Endothelial cell (in vitro differentiated cells): ENCODE data around the gene EPS8. TPM values are rescaled to one million over a fixed set of nuclear protein-coding genes. Genes with fewer than 3 reads are reported as not detected.

Source experiments
- DNase-seq: peaks from one replicate; pipeline ENCODE4 v3.0.0; 2021; ENCODE audit warnings: low spot score
- H3K27ac Mint-ChIP-seq: one replicate; pipeline ENCODE4 v1.8.0; 2021; ENCODE audit warnings: mixed read lengths, inconsistent platforms; ENCODE audit not compliant: unreplicated experiment
- H3K27me3 Mint-ChIP-seq: one replicate; pipeline ENCODE4 v1.8.0; 2021; ENCODE audit warnings: mild to moderate bottlenecking, moderate library complexity, mixed read lengths, inconsistent platforms; ENCODE audit not compliant: unreplicated experiment
- H3K36me3 Mint-ChIP-seq: one replicate; pipeline ENCODE4 v1.8.0; 2021; ENCODE audit warnings: mild to moderate bottlenecking, low read depth, mixed read lengths, inconsistent platforms; ENCODE audit not compliant: unreplicated experiment
- H3K4me1 Mint-ChIP-seq: one replicate; pipeline ENCODE4 v1.8.0; 2021; ENCODE audit warnings: mild to moderate bottlenecking, mixed read lengths, inconsistent platforms; ENCODE audit not compliant: unreplicated experiment
- H3K4me3 Mint-ChIP-seq: one replicate; pipeline ENCODE4 v1.8.0; 2021; ENCODE audit warnings: mild to moderate bottlenecking, mixed read lengths, inconsistent platforms; ENCODE audit not compliant: unreplicated experiment
- H3K9me3 Mint-ChIP-seq: one replicate; pipeline ENCODE4 v1.8.0; 2021; ENCODE audit warnings: mixed read lengths, inconsistent platforms; ENCODE audit not compliant: unreplicated experiment
- total RNA-seq: library from RNA; stranded (reverse); fragmentation: NEBNext Ultra II Directional; extraction: Animal tissue kit (Norgen Biotek cat#: 25700); gene quantifications from one replicate; pipeline ENCODE4 v1.2.1, GENCODE V29; 2021; ENCODE audit not compliant: unreplicated experiment
- TF ChIP-seq, protein P1 (sequence below): fragments of 200-600 bp; sonication (generic); IDR thresholded peaks from one replicate; pipeline ENCODE4 v1.5.0; 2021; ENCODE audit warnings: antibody characterized with exemption; ENCODE audit not compliant: unreplicated experiment

The EPS8 gene
- total RNA-seq, 1 donor from 2014 or later: 2.7 TPM

GRCh38 chr12:15712160-15712559, 77.0 kb downstream of the EPS8 start:
- Mint-ChIP-seq H3K36me3 (no peaks in the 10 kb centered on the region), H3K4me3 (no peak overlapping the region), H3K9me3 (no peaks in the 10 kb centered on the region), H3K4me1 (peaks cover 4% of the 10 kb centered on the region), H3K27me3 (no peaks in the 10 kb centered on the region), H3K27ac (no peak overlapping the region)
- TF ChIP-seq, protein P1, sequence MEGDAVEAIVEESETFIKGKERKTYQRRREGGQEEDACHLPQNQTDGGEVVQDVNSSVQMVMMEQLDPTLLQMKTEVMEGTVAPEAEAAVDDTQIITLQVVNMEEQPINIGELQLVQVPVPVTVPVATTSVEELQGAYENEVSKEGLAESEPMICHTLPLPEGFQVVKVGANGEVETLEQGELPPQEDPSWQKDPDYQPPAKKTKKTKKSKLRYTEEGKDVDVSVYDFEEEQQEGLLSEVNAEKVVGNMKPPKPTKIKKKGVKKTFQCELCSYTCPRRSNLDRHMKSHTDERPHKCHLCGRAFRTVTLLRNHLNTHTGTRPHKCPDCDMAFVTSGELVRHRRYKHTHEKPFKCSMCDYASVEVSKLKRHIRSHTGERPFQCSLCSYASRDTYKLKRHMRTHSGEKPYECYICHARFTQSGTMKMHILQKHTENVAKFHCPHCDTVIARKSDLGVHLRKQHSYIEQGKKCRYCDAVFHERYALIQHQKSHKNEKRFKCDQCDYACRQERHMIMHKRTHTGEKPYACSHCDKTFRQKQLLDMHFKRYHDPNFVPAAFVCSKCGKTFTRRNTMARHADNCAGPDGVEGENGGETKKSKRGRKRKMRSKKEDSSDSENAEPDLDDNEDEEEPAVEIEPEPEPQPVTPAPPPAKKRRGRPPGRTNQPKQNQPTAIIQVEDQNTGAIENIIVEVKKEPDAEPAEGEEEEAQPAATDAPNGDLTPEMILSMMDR: no peak
- DNase-seq: no peak

- Mint-ChIP-seq H3K4me3 (no peak overlapping the region), H3K36me3 (no peaks in the 10 kb centered on the region), H3K9me3 (no peaks in the 10 kb centered on the region), H3K27me3 (no peaks in the 10 kb centered on the region), H3K27ac (no peak overlapping the region), H3K4me1 (peaks cover 4% of the 10 kb centered on the region)
- TF ChIP-seq, protein P1: no peak
- DNase-seq: no peak
These were observed 78.2 kb downstream of the EPS8 start for GRCh38 chr12:15710860-15711510.

DNA sequence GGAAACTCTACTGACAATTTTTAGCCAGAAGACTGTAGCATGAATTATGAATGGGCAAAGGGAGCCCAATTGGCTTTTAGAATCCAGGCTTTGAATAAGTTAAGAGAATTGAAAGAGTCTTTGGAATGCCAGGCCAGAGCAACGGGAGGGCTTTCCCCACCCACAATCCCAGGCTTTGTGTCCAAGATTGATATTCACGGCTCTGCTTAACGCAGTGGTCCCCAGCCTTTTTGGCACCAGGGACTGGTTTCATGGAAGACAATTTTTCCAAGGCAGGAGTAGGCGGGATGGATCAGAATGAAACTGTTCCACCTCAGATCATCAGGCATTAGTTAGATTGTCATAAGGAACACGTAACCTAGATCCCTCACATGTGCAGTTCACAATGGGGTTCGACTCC, 79.6 kb downstream of the EPS8 start:
- H3K9me3 Mint-ChIP-seq: no peaks in the 10 kb centered on the region
- H3K4me3 Mint-ChIP-seq: no peak overlapping the region
- DNase-seq: no peak
- H3K4me1 Mint-ChIP-seq: no peaks in the 10 kb centered on the region
- TF ChIP-seq, protein P1: no peak
- H3K27ac Mint-ChIP-seq: no peak overlapping the region
- H3K36me3 Mint-ChIP-seq: no peaks in the 10 kb centered on the region
- no peaks in the 10 kb centered on the region for H3K27me3 Mint-ChIP-seq

DNA sequence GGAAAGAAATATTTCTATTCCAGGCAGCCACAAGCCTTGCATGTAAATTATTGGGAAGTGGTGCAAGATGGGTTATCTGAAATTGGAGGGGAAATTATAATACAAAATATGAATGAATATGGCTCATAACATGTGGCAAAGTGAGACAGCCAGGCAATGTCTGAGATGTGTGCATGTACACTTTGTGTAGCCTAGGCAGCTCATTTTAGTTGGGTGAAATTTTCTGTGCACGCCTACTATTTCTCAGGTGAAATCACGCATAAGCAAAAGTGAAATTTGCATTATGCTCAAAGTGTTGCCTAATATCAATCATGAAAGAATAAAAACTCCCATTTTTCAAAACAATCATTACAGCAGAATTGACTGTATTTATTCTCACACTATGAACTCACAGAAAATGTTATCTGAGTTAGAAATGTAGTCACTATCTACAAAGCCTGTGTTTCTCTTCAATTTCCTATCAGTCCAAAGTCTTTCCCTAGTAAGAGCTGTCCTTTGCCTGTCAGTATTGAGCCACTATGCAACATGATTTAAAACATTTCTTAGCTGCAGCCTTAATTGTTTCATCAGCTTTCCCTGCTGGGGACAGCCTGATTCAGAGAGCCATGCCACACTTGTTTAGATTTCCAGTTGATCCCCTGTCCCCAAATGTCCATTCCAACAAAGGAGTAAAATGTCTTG, 80.7 kb downstream of the EPS8 start:
- Mint-ChIP-seq H3K27ac (no peak overlapping the region), H3K9me3 (no peaks in the 10 kb centered on the region), H3K4me1 (no peaks in the 10 kb centered on the region), H3K4me3 (no peak overlapping the region), H3K27me3 (no peaks in the 10 kb centered on the region), H3K36me3 (no peaks in the 10 kb centered on the region)
- no peak for DNase-seq
- TF ChIP-seq, protein P1: no peak

DNA sequence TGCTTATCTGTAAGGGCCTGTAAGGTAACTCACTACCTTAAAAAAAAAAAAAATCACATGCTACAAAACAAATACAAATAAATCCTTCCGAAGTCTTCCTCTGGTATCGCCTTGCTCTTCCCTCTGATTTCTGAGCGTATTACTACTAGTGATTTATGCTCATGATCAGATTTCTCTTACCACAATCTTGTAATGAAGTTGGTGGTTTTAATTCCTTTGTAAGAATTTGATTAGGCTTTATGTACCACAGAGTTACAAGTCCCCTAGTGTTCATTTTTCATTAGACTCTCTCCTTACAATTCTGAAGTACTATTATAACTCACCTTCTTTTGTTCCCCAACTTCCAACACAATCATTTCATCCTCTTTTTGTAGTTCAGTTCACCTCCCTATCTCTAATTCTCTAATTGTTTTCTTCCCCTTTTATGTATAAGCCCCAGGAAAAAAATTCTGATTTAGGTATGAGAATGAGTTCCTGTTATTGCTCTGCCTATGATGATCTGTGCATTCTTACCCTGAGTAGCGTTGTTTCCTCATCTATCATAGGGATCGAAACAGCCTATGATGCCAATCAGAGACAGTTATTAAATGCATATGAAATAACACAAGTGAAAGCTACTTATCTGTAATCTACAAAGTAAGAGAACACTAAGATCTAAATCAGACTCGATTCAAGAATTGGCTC, 81.5 kb downstream of the EPS8 start:
- no peaks in the 10 kb centered on the region for H3K4me1 Mint-ChIP-seq
- no peak overlapping the region for H3K27ac Mint-ChIP-seq
- H3K9me3 Mint-ChIP-seq: no peaks in the 10 kb centered on the region
- no peak for DNase-seq
- H3K27me3 Mint-ChIP-seq: no peaks in the 10 kb centered on the region
- TF ChIP-seq, protein P1: no peak
- no peaks in the 10 kb centered on the region for H3K36me3 Mint-ChIP-seq
- no peak overlapping the region for H3K4me3 Mint-ChIP-seq
